ENCODE measurements around the gene SEMA6A.

GRCh38 chr5:116585227-116585626 is 10.6 kb upstream of the SEMA6A start:
- TF ChIP-seq CTCF (IDR thresholded peaks at IDR 0.05; ENCODE audit: low read depth, low read length, missing input control) (no peak), FOXA1 (IDR thresholded peaks at IDR 0.05) (no peak), JUND (IDR thresholded peaks at IDR 0.05) (no peak), TAF1 (conservative IDR thresholded peaks at IDR 0.05) (no peak), EGR1 (IDR thresholded peaks at IDR 0.05; ENCODE audit: low read depth in 2 of 2) (no peak), GABPA (IDR thresholded peaks at IDR 0.05 in 1 of 2, conservative IDR thresholded peaks at IDR 0.05 in 1 of 2) (no peak), SP1 (IDR thresholded peaks at IDR 0.05) (no peak), HNF4A (conservative IDR thresholded peaks at IDR 0.05) (no peak), YY1 (IDR thresholded peaks at IDR 0.05) (no peak), RXRA (IDR thresholded peaks at IDR 0.05) (no peak), ATF3 (IDR thresholded peaks at IDR 0.05) (no peak), HNF4G (IDR thresholded peaks at IDR 0.05) (no peak)
- TF ChIP-seq, protein P1, sequence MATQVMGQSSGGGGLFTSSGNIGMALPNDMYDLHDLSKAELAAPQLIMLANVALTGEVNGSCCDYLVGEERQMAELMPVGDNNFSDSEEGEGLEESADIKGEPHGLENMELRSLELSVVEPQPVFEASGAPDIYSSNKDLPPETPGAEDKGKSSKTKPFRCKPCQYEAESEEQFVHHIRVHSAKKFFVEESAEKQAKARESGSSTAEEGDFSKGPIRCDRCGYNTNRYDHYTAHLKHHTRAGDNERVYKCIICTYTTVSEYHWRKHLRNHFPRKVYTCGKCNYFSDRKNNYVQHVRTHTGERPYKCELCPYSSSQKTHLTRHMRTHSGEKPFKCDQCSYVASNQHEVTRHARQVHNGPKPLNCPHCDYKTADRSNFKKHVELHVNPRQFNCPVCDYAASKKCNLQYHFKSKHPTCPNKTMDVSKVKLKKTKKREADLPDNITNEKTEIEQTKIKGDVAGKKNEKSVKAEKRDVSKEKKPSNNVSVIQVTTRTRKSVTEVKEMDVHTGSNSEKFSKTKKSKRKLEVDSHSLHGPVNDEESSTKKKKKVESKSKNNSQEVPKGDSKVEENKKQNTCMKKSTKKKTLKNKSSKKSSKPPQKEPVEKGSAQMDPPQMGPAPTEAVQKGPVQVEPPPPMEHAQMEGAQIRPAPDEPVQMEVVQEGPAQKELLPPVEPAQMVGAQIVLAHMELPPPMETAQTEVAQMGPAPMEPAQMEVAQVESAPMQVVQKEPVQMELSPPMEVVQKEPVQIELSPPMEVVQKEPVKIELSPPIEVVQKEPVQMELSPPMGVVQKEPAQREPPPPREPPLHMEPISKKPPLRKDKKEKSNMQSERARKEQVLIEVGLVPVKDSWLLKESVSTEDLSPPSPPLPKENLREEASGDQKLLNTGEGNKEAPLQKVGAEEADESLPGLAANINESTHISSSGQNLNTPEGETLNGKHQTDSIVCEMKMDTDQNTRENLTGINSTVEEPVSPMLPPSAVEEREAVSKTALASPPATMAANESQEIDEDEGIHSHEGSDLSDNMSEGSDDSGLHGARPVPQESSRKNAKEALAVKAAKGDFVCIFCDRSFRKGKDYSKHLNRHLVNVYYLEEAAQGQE (IDR thresholded peaks at IDR 0.05) = no peak
- TF ChIP-seq, protein P2, sequence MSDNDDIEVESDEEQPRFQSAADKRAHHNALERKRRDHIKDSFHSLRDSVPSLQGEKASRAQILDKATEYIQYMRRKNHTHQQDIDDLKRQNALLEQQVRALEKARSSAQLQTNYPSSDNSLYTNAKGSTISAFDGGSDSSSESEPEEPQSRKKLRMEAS (IDR thresholded peaks at IDR 0.05) = no peak

Data from liver (tissue), 3 donors.